Nephron progenitor cell (in vitro differentiated cells): ENCODE results near the gene JMJD1C.

Experiments
- DNase-seq: peaks from one replicate; pipeline ENCODE4 v3.0.0; 2021
- H3K27ac Mint-ChIP-seq: 2 replicates; pipeline ENCODE4 v1.8.0; 2021; ENCODE audit warnings: mild to moderate bottlenecking, moderate library complexity, mixed read lengths
- H3K27me3 Mint-ChIP-seq: 2 replicates; pipeline ENCODE4 v1.8.0; 2021; ENCODE audit warnings: mild to moderate bottlenecking, low read depth, mixed read lengths; ENCODE audit not compliant: poor library complexity
- H3K36me3 Mint-ChIP-seq: 2 replicates; pipeline ENCODE4 v1.8.0; 2021; ENCODE audit warnings: low read depth, mixed read lengths
- H3K4me1 Mint-ChIP-seq: 2 replicates; pipeline ENCODE4 v1.8.0; 2021; ENCODE audit warnings: mixed read lengths
- H3K4me3 Mint-ChIP-seq: 2 replicates; pipeline ENCODE4 v1.8.0; 2021; ENCODE audit warnings: mild to moderate bottlenecking, moderate library complexity, mixed read lengths
- H3K9me3 Mint-ChIP-seq: 2 replicates; pipeline ENCODE4 v1.8.0; 2021; ENCODE audit warnings: mild to moderate bottlenecking, moderate library complexity, mixed read lengths
- CTCF ChIP-seq: fragments of 200-600 bp; sonication (generic); IDR thresholded peaks from 2 replicates; pipeline ENCODE4 v1.5.0; 2021; ENCODE audit warnings: antibody characterized with exemption

The JMJD1C gene

GRCh38 chr10:63414481-63415260, 51.1 kb downstream of the JMJD1C start:
- H3K4me1 Mint-ChIP-seq, result peaks cover 31% of the 10 kb centered on the region
- DNase-seq, result no peak

DNA sequence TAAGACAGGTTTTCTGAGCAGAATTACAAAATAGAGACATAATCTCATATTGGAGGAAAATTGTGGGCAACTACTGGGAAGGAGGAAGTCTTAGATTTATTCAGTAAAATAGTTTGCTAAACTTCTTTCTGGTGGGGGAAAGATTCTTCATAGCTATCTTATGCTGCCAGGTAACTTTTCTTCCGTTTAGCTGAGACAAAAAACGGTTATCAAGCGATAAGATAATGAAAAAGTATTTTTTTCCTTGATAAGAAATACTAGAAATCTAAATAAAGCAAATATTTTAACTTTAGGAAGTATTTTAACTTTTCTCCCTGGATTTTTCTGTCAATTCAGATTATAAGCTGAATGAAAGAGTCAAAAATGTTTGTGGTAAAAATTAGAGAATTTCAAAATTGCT, 52.3 kb downstream of the JMJD1C start:
- no peak overlapping the region for H3K4me3 Mint-ChIP-seq
- H3K9me3 Mint-ChIP-seq, result no peaks in the 10 kb centered on the region
- H3K36me3 Mint-ChIP-seq, result peaks cover 12% of the 10 kb centered on the region
- no peak for TF ChIP-seq CTCF
- H3K27ac Mint-ChIP-seq, result no peak overlapping the region
- peaks cover 38% of the 10 kb centered on the region for H3K4me1 Mint-ChIP-seq
- H3K27me3 Mint-ChIP-seq, result no peaks in the 10 kb centered on the region
- no peak for DNase-seq

More at GRCh38 chr10:63414481-63415260, 51.1 kb downstream of the JMJD1C start:
- no peak overlapping the region for H3K4me3 Mint-ChIP-seq
- H3K36me3 Mint-ChIP-seq, result peaks cover 12% of the 10 kb centered on the region
- H3K27me3 Mint-ChIP-seq, result no peaks in the 10 kb centered on the region
- no peak overlapping the region for H3K27ac Mint-ChIP-seq
- H3K9me3 Mint-ChIP-seq, result no peaks in the 10 kb centered on the region
- TF ChIP-seq CTCF, result no peak

- no peaks in the 10 kb centered on the region for H3K9me3 Mint-ChIP-seq
- no peak overlapping the region for H3K27ac Mint-ChIP-seq
- no peaks in the 10 kb centered on the region for H3K27me3 Mint-ChIP-seq
- peaks cover 17% of the 10 kb centered on the region for H3K36me3 Mint-ChIP-seq
- no peak for TF ChIP-seq CTCF
- H3K4me1 Mint-ChIP-seq, result peaks cover 37% of the 10 kb centered on the region
- DNase-seq, result no peak
- H3K4me3 Mint-ChIP-seq, result no peak overlapping the region
Measured at GRCh38 chr10:63412304-63412703, 53.5 kb downstream of the JMJD1C start.

GRCh38 chr10:63410633-63411032, 55.1 kb downstream of the JMJD1C start:
- TF ChIP-seq CTCF, result no peak
- Mint-ChIP-seq H3K27ac (peak overlapping the region; percentile 96), H3K4me1 (peaks cover 25% of the 10 kb centered on the region), H3K27me3 (no peaks in the 10 kb centered on the region), H3K36me3 (peaks cover 24% of the 10 kb centered on the region), H3K9me3 (no peaks in the 10 kb centered on the region), H3K4me3 (no peak overlapping the region)
- no peak for DNase-seq

GRCh38 chr10:63409465-63410027, 56.2 kb downstream of the JMJD1C start:
- H3K9me3 Mint-ChIP-seq, result no peaks in the 10 kb centered on the region
- no peaks in the 10 kb centered on the region for H3K27me3 Mint-ChIP-seq
- H3K36me3 Mint-ChIP-seq, result peaks cover 27% of the 10 kb centered on the region
- H3K27ac Mint-ChIP-seq, result peak overlapping the region; percentile 49
- DNase-seq, result no peak
- no peak for TF ChIP-seq CTCF
- no peak overlapping the region for H3K4me3 Mint-ChIP-seq
- H3K4me1 Mint-ChIP-seq, result peaks cover 23% of the 10 kb centered on the region
